Fibroblast of skin of abdomen (primary cell): ENCODE measurements around the gene MICU1.

ENCODE experiments used
- DNase-seq: peaks from one replicate; pipeline ENCODE4 v3.0.0-alpha.2; 2013

MICU1 gene

DNA sequence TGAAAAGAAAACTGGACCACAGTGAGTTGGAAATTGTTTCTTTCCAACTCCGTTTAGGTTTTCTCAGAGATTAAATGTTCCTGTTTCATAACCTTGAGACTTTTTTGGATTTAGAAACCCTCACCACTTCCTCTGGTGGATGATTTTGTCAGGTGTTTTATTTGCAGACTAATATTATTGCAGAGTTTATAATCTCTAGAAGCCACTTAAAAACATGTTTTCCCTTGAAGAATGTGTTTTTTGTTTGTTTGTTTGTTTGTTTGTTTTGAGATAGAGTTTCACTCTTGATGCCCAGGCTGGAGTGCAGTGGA, 520 bp upstream of the MICU1 start:
- DNase-seq = no peak

DNA sequence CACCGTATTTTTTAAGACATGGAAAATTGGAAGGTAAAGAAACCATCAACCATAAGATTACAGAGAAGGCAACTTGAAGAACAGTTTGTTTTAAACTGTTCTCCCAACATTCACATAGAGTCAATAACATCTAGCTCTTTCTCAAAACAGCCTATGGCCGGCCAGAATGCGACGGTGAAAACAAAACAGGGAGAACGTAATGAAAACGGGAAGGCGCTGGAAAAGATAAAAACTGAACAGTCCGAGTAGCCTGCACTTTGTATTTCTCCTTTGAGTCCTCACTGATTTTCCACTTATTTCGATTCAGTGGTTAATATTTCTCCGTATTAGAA, 637 bp downstream of the MICU1 start:
- no peak for DNase-seq

DNA sequence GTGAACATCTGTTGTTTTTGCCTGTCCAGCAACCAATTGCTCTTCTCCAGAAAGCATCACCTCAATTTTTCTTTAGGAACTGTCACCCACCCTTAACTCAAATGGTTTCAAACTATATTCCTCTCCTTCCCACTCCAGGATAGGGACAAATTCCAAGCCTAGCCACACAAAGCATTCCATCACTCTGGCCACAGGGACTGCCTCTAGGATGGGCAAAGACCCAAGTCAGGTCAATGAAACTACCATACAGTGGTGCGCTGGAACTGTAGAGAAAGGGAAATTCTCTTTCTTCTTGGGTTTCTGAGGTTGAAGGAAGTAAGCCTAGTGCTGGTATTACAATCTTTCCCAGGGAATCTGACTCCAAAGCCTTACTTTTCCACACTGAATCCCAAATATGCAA, 3.6 kb downstream of the MICU1 start:
- no peak for DNase-seq

DNA sequence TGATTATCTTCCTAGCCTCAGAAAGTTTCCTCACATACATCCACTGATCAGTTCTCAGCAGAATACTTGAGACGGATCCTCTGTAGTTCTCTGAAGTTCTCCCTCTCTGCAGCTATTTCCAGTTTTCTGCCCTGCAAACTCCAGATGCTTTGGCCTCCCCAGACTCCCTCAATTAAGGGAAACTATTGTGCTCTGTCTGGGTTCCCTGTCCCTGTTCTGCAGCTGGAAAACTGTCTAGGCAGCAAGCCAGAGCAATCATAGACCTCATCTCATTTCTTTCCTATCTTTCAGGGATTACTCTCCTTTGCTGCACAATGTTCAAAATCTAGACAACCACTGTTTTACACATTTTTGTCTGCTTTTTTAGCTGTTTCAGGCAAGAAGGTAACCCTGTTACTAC, 9.2 kb downstream of the MICU1 start:
- no peak for DNase-seq

DNA sequence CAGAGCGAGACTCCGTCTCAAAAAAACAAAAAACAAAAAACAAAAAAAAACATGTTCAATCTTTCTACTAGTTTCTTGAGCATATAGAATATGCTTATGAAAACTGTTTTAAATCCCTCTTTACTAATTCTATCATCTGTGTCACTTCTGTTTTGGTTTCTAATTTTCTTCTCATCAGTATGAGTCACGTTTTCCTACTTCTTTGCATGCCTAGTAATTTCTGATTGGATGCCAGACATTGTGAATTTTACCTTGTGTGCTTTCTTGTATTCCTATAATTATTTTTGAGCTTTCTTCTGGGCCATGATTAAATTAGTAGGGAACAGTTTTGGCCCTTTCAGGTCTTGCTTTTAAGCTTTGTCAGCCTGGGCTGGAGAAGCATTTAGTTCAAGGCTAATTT, 9.9 kb downstream of the MICU1 start:
- DNase-seq = no peak

DNA sequence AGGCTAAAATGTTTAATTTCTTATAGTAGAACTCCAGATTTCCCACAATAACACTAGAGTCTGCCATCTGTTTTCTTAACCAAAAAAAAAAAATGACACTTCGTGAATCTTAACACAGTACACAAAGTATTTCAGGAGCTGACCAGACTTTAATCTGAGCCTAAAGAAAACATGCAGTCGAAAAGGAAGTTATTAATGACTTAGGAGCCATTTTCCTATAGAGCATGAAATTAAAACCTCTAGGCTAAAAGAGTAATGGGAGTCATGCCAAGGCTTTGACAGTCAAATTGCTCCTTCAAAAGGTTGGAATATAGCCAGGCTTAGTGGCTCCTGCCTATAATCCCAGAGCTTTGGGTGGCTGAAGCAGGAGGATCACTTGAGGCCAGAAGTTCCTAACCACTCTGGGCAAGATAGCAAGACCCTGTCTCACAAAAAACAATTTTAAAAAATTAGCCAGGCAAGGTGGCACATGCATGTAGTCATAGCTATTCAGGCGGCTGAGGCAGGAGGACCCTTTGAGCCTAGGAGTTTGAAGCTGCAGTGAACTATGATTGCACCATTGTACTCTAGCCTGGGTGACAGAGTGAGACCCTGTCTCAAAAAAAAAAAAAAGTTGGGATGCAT, 13.6 kb downstream of the MICU1 start:
- peak; percentile 21 for DNase-seq

DNA sequence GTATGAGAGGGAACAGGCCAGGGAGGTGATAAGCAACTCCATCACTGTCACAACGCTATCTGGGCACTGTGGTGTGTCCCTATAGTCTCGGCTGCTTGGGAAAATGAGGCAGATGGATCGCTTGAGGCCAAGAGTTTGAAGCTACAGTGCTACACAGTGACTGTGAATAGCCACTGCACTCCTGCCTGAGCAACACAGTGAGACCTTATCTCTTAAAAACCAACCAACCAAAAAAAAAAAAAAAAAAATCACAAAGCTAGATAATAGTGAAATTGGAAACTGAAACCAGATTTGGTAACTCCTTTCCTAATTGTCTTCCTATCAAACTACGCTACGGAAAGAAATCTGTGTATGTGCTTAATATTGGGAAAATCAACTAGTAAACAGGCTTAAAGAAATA, 14.1 kb downstream of the MICU1 start:
- no peak for DNase-seq

DNA sequence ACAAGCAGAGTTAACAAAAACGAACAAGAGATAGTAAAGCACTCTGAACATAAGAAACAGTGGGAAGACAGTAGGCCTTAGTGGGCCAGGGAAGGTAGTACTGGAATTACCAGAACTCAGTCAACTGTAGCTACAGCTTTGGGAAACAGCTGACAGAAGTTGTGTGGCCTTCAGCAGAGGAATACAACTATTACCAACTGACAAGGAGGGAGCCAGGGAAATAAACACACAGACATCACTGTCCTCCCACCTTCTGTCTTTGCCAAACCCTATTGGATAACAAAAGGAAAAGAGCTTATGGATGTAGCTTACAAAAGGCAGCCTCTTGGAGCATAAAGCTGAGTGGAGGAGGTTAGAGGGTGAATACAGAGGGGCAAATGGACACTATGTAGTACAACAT, 15.4 kb downstream of the MICU1 start:
- DNase-seq = no peak

DNA sequence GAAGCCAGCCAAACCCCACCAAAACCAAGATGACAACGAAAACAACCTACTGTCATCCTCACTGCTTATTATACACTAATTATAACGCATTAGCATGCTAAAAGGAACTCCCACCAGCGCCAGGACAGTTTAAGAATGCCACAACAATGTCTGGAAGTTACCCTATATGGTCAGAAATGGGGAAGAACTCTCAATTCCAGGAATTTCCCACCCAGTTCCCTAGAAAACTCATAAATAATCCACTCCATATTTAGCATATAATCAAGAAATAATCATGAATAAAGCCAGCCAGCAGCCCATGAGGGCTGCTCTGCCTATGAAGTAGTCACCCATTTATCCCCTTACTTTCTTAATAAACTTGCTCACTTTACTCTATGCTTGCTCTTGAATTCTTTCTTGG, 20.8 kb downstream of the MICU1 start:
- DNase-seq = peak; percentile 72

DNA sequence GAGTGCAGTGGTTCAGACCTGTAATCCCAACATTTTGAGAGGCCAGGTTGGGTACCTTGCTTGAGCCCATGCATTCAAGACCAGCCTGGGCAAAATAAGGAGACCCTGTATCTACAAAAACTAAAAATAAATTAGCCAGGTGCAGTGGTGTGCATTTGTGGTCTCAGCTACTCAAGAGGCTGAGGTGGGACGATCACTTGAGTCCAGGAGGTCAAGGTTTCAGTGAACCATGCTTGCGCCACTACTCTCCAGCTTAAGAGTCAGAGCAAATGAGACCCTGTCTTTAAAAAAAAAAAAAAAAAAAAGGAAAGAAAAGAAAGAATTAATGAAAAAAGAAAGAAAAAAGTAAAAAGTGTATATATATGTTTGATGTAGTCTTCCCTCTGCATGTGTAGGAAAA, 24.7 kb downstream of the MICU1 start:
- no peak for DNase-seq

DNA sequence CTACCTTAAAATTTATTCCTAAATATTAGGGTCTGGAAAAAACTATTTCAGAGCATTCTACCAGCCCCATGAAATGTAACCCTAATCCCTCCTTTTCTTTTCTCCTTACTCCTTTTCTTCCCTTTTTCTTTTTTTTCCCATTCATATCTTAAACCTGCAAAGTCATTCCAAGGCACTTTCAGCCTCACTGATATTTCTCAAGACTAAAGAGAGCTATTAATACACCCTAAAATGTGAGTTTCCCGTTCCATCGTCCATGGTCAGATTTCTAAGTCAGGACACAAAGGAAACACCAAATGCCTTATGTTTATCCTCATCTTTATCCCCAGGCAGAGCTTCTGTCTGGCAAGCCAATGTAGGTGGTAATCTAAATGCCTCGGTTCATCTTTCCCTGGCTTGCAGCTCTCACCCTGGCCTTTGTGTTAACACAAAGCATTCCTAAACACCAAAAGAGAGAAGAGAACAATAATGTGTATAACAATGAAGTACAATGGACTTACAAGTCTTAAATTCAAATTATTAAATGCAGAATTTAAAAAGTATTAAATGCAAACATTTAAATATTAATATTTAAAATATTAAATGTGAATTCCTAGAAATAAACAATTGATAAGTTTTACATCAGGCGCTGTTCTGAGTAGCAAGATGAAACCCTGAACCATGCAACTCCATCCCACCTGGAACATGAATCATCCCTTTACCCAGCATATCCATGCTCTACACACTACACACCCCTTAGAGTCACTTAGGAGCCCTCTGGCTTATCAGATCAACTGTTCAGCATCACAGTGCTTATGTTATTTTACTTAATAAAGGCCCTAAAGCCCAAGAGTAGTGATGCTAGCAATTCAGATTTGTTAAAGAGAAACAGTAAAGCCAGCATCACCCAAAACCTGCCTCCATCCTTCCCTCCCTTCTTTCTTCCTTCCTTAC, 26.8 kb downstream of the MICU1 start:
- no peak for DNase-seq

DNA sequence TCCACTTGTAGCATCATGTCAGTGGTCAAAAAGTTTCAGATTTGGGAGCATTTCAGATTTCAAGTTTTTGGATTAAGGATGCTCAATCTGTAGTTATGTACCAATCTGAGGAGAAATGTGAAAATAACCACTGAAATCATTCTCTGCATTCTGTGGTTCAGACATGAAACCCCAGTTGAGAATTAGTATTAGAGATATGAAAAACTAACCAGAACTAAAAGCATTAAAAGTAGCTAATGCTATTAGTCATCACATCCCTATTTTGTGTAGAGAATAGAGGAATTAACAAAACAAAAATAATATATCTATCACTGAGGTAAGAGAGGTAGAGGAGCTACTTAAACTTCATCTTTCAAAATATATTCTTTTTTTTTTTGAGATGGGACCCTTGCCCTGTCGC, 28.0 kb downstream of the MICU1 start:
- DNase-seq = peak; percentile 67

DNA sequence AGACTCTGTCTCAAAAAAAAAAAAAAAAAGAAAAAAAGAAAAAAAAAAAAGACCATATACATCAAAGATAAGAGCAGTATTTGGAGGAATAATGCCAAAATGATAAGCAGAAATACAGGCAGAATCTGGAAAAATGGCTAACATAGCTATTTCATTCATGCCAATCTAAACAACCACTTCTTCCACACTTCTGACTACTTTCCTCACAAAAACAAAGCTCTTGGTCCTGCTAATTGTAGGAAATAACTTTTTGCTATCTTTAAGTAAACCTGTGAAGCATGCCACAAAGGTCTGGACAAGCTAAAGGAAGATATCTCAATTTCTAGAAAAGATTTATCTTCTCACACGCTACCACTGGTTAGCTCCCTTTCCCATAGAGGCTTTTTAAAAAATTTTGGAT, 30.4 kb downstream of the MICU1 start:
- DNase-seq = no peak

DNA sequence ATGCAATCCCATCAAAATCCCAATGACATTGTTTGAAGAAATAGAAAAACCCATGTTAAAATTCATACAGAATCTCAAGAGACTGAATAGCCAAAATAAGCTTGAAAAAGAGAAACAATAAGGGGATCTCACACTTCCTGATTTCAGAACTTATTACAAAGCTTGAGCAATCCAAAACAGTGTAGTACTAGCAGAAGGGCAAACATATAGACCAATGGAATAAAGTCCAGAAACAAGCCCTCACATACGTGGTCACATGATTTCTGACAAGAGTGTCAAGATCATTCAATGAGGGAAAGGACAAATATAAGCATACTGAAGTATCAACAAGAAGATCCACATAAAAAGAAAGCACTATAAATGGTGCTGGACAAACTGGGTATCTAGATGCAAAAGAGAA, 31.9 kb downstream of the MICU1 start:
- DNase-seq = no peak

DNA sequence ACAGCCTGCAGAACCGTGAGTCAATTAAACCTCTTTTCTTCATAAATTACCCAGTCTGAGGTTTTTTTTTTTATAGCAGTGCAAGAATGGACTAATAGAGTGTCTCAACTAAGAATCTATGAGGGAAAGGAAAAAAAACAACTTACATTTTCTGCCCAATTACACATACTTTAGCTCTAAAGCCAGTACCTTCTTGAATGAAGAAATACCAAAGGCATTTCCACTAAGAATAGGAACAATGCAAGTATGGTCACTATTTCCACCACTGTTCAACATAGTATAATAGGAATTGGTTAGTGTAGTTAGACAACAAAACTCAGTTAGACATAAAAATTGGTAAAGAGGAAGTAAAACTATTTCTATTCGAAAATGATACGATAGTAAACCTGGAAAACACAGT, 37.6 kb downstream of the MICU1 start:
- DNase-seq = no peak

DNA sequence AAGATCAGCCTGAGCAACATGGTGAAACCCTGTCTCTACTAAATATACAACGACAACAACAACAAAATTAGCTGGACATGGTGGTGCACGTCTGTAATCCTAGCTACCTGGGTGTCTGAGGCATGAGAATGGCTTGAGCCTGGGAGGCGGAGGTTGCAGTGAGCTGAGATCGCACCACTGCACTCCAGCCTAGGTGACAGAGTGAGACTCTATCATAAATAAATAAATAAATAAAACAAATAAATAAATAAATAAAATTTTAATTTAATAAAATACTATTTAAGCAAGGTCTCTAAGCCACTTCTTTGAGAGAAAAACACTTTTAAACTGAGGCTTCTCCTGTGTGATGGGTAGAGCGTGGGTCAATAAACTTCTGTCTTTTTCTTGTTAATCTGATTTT, 38.3 kb downstream of the MICU1 start:
- DNase-seq = no peak

DNA sequence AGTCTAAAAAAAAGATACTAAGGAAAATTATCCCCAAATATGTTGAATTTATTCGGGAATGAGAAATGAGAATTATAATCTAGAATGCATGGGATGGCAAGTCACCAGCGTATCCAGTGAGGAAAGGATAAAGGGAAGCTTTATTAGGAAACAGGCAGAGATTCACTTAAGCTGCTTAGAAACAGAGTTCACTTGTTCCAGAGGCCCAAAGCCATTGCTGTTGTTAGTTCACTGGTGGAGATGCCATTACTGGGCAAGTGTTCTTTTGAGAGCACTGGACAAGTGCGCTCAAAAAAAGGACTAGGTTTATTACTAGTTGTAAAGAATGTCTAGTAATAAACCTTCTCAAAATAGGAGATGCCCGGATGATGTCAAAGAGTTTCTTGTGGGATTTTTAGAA, 51.2 kb downstream of the MICU1 start:
- no peak for DNase-seq

DNA sequence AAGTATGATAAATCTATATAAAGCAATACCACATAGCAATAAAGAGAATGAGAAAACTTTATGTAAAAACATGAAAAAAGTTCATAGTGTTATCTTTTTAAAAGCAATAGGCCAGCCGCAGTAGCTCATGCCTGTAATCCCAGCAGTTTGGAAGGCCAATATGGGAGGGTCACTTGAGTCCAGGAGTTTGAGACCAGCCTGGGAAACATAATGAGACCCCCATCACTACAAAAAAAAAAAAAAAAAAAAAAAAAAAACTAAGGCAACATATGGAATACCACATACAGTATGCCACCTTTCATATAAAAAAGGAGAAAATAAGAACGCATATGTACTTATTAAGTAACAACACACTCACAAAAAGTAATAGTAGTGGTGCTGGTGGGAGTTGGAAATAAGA, 52.8 kb downstream of the MICU1 start:
- no peak for DNase-seq

DNA sequence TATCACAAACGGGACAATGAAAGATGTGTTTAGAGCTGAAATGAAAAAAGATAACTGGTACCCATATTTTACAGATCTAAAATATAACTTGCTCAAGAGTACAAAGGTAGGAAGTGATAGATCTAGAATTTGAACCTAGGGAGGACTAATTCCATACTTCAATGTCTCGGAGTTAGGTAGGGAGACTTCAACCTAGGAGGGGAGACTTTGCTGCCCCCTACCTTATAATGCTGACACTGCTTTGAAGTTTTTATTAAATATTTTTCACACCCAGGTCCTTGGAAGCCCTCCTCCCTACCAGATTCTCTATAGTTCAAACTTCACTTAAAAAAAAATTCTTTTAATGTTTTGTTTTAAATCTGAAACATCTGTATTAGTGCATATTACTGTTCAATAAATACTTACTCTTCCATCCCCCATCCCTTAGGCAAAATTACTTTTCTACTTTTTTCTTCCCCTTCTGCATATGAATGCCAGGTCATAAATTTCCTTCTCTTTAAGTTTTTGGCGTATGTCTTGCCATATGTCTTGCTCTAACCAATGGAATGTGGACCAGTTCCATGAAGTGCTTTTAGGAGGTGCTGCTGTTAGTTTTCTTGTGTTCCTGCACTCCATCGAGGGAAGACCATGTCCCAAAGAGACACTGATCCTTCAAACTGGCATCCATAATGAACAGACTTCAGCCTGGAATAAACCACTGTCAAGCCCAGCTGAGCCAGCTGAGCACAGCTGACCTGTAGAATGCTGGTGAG, 57.8 kb downstream of the MICU1 start:
- peak; percentile 66 for DNase-seq

DNA sequence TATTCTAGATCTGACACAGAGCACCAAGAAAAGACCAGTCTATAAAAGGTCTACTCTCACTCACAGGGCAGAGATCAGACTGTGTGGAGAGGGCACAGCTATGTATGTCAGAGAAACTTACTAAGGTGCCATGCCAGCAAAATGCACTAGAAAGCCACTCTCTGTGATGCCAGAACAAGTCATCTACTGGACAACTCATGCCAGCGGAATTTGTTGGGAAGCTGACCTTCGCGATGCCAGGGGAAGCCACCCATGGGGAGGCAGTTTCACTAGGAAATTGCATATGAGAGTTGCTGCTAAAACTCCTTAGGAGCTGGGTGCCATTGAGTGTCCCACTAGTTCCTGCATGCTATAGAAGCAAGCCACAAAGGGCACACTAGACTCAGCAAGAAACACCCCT, 58.5 kb downstream of the MICU1 start:
- DNase-seq = no peak

DNA sequence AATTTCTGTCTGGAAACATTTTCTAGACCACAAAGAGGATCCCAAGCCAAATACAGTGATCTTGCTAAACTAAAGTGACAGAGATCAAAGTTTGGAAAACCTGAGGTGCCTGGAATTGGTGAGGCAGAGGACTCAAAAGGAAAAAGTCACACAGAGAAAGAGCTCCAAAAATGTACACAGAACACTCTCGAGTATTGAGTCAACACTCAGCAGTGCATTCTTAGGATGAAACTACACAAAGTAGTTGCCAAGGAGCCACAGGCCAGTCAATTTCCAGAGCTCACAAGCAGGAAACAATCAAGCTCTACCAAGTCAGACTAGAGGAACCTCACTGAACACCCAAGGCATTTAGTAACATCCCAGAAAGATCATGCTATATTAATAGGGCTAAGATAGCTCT, 61.3 kb downstream of the MICU1 start:
- DNase-seq = peak; percentile 53

DNA sequence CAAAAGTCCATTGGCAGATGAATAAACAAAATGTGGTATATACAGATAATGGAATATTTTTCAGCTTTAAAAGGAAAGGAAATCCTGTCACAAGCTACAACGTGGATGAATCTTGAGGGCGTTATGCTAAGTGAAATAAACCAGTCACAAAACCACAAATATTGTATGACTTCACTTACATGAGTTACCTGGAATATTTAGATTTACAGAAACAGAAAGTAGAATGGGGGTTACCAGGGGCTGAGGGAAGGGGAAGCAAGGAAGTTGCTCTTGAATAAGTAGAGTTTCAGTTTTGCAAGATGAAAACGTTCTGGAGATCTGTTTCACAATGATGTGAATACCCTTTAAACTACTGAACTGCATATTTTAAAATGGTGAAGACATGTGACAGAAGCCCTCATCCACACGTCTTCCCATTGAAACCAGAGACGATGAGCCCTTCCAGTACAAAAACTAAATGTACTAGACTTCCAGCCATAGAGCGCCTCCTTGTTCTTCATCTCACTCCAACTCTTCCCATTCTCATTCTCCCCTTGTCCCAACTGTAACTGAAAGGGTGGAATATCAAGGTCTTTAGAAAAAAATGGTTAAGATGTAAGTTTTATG, 62.4 kb downstream of the MICU1 start:
- no peak for DNase-seq

DNA sequence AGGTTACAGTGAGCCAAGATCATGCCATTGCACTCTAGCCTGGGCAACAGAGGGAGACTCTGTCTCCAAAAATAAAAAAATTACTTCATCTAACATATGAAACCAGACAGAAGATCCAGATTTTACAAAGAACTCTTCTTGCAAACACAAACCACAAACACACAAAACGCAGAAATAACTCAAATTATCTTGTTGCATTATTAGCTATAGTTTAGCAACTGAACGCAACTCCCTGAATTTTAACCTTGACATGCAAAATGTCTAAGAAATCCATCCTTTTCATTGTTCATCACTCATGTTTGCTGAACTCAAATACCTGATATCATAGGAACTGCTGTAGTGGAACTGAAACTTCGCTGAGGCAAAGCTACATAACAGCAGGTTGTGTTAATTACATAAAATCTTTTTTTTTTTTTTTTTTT, 64.1 kb downstream of the MICU1 start:
- DNase-seq = no peak

DNA sequence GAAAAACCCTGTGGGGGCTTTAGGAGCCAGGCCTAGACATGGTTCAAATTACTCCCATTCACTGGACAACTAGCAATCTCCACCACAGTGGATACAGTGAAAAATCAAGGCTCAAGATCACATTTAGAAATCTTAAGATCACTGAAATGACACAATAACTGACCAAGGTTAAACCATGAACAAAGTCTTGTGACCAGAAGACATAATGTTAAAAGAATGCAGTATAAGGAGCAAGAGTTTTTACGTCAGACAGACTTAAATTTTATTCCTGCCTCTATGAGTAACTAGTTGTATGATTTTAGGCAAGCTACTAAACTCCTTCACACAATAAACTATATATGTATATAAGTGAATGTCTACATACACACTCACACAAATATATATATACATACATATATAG, 68.5 kb downstream of the MICU1 start:
- peak; percentile 15 for DNase-seq
